Loucy (cell line): ENCODE measurements around the gene PTER.

Experiments used
- H2AFZ ChIP-seq: fragments of 200-600 bp; sonication (generic); 2 replicates; pipeline ENCODE4 v1.6.0; 2016; ENCODE audit warnings: antibody characterized with exemption, mild to moderate bottlenecking, low read length, moderate library complexity
- H3F3A ChIP-seq: fragments of 200-600 bp; 2 replicates; pipeline ENCODE4 v1.6.0; 2016; ENCODE audit warnings: antibody characterized with exemption, low read depth, mild to moderate bottlenecking
- H3K27me3 ChIP-seq: fragments of 200-600 bp; sonication (generic); 2 replicates; pipeline ENCODE4 v1.6.1; 2014; ENCODE audit warnings: low read length, mild to moderate bottlenecking; ENCODE audit not compliant: insufficient read depth, poor library complexity, severe bottlenecking
- H3K36me3 ChIP-seq: fragments of 200-600 bp; sonication (generic); 2 replicates; pipeline ENCODE4 v1.6.1; 2016; ENCODE audit warnings: low read length; ENCODE audit not compliant: insufficient read depth
- H3K4me1 ChIP-seq: fragments of 200-600 bp; sonication (generic); 2 replicates; pipeline ENCODE4 v1.5.1; 2014; ENCODE audit warnings: low read length, mild to moderate bottlenecking; ENCODE audit not compliant: insufficient read depth, poor library complexity, severe bottlenecking
- H3K4me2 ChIP-seq: fragments of 200-600 bp; sonication (generic); 2 replicates; pipeline ENCODE4 v1.6.0; 2014; ENCODE audit warnings: antibody characterized with exemption, low read length, low read depth, mild to moderate bottlenecking; ENCODE audit not compliant: poor library complexity, severe bottlenecking
- H3K4me3 ChIP-seq: fragments of 200-600 bp; sonication (generic); 2 replicates; pipeline ENCODE4 v1.5.1; 2014; ENCODE audit warnings: low read length, mild to moderate bottlenecking, mixed read lengths; ENCODE audit not compliant: poor library complexity, severe bottlenecking
- H3K79me2 ChIP-seq: fragments of 200-600 bp; sonication (generic); 2 replicates; pipeline ENCODE4 v1.6.1; 2014; ENCODE audit warnings: low read length; ENCODE audit not compliant: insufficient read depth
- H3K9ac ChIP-seq: fragments of 200-600 bp; sonication (generic); 2 replicates; pipeline ENCODE4 v1.6.0; 2014; ENCODE audit warnings: mild to moderate bottlenecking, low read depth, low read length, moderate library complexity; ENCODE audit not compliant: poor library complexity, severe bottlenecking
- H3K9me2 ChIP-seq: fragments of 200-600 bp; sonication (generic); replicated peaks from 2 replicates; pipeline ENCODE4 v1.6.1; 2016; ENCODE audit warnings: low read depth, low read length, mixed read lengths
- H3K9me3 ChIP-seq: fragments of 200-600 bp; sonication (generic); 2 replicates; pipeline ENCODE4 v1.6.1; 2014; ENCODE audit warnings: mild to moderate bottlenecking, antibody characterized with exemption, low read length, low read depth; ENCODE audit not compliant: insufficient read depth
- H4K20me1 ChIP-seq: fragments of 200-600 bp; sonication (generic); 2 replicates; pipeline ENCODE4 v1.6.0; 2014; ENCODE audit warnings: antibody characterized with exemption, low read length, mild to moderate bottlenecking; ENCODE audit not compliant: insufficient read depth, poor library complexity, severe bottlenecking
- EZH2phosphoT487 ChIP-seq: fragments of 200-600 bp; IDR thresholded peaks from 2 replicates; pipeline ENCODE4 v1.6.1; 2018; ENCODE audit warnings: antibody characterized with exemption, mild to moderate bottlenecking, moderate library complexity, borderline replicate concordance
- TF ChIP-seq, protein P1 (sequence below): fragments of 200-600 bp; sonication (generic); conservative IDR thresholded peaks from 2 replicates; pipeline ENCODE4 v1.5.1; 2014; ENCODE audit warnings: mild to moderate bottlenecking, antibody characterized with exemption, low read length

PTER gene, protein sequence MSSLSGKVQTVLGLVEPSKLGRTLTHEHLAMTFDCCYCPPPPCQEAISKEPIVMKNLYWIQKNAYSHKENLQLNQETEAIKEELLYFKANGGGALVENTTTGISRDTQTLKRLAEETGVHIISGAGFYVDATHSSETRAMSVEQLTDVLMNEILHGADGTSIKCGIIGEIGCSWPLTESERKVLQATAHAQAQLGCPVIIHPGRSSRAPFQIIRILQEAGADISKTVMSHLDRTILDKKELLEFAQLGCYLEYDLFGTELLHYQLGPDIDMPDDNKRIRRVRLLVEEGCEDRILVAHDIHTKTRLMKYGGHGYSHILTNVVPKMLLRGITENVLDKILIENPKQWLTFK

DNA sequence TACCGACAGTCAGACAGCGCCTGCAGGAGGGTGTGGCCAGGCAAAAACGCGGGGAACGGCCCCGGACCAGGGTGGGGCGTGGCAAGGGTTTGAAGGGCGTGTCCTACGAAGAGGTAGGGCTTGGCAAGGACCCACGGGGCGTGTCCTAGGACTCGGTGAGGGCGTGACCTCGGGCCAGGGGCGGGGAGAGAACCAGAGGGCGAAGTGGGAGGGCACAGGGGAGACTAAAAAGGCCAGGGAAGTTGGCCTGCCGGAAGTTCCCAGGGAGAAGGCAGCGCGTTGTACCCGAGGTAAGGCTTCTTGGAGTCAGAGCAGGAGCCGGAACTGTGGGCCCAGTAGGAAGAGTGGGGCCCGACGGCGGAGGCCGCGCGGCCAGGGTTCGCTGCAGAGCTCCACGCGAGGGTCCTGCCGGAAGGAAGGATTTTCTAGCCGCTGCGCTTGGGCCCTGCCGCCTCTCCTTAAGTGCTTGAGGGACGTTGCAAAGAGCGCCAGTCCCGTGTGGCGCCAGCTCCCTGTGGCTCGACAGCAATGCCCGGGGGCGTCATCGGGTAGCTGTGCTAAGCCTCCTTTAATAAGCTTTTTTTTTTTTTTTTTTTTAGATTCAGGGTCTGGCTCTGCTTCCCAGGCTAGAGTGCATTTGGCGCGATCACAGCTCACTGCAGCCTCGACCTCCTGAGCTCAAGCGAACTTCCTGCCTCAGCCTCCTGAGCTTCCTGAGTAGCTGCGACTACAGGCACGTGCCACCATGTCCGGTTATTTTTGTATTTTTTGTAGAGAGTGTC is at the start of gene PTER:
PTER (plus strand) TSS at position 253 of the 782 bp plus-strand sequence. CDS start 47,375 bp downstream, outside the sequence.
- Histone ChIP-seq H3K36me3 (no peaks in the 10 kb centered on the region), H3K9me3 (no peaks in the 10 kb centered on the region), H3K27me3 (no peaks in the 10 kb centered on the region), H3K4me3 (peak within 1 kb of the TSS; percentile 78), H3K79me2 (peaks cover 45% of the 10 kb centered on the region), H3K9me2 (no peaks in the 10 kb centered on the region), H3K4me1 (peaks cover 46% of the 10 kb centered on the region), H3F3A (no peaks in the 10 kb centered on the region), H2AFZ (peak within 1 kb of the TSS; percentile 92), H3K9ac (peak within 1 kb of the TSS; percentile 78), H4K20me1 (peaks cover 15% of the 10 kb centered on the region), H3K4me2 (peak within 1 kb of the TSS; percentile 98)
- TF ChIP-seq, protein P1, sequence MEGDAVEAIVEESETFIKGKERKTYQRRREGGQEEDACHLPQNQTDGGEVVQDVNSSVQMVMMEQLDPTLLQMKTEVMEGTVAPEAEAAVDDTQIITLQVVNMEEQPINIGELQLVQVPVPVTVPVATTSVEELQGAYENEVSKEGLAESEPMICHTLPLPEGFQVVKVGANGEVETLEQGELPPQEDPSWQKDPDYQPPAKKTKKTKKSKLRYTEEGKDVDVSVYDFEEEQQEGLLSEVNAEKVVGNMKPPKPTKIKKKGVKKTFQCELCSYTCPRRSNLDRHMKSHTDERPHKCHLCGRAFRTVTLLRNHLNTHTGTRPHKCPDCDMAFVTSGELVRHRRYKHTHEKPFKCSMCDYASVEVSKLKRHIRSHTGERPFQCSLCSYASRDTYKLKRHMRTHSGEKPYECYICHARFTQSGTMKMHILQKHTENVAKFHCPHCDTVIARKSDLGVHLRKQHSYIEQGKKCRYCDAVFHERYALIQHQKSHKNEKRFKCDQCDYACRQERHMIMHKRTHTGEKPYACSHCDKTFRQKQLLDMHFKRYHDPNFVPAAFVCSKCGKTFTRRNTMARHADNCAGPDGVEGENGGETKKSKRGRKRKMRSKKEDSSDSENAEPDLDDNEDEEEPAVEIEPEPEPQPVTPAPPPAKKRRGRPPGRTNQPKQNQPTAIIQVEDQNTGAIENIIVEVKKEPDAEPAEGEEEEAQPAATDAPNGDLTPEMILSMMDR, result no peak
- TF ChIP-seq EZH2phosphoT487, result no peak

DNA sequence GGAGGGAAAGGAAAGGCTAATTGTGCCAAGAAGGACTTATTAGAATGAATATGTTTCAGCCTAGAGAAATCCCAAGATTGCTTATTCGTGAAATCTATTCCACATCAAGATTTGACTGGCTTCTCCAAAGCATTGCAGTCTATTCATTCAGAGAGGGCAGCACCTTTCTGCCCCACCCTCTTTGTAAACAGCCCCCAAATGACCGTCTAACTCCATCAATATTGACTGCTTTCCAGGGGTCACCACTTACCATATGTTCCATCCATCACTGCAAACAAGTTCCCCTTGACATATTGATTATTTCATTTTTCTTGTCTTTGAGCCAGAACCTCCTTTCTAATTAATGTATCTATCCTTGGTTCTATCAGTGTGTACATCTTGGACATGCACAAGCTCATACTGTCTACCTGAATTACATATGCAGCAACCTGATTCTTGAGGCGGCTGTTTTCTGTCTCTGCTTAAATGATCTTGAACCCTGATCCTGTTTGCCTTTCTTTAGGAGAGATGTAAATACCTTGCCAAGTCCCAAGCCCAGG is 44.2 kb upstream of the PTER start:
- no peaks in the 10 kb centered on the region for H3F3A ChIP-seq
- no peak overlapping the region for H3K4me3 ChIP-seq
- no peaks in the 10 kb centered on the region for H3K27me3 ChIP-seq
- no peaks in the 10 kb centered on the region for H4K20me1 ChIP-seq
- no peaks in the 10 kb centered on the region for H3K4me1 ChIP-seq
- no peaks in the 10 kb centered on the region for H3K9me3 ChIP-seq
- no peaks in the 10 kb centered on the region for H3K9me2 ChIP-seq
- H3K4me2 ChIP-seq, result no peak overlapping the region
- H2AFZ ChIP-seq, result no peak overlapping the region
- TF ChIP-seq EZH2phosphoT487, result no peak
- TF ChIP-seq, protein P1, result no peak
- H3K36me3 ChIP-seq, result no peaks in the 10 kb centered on the region
- H3K9ac ChIP-seq, result no peak overlapping the region
- no peaks in the 10 kb centered on the region for H3K79me2 ChIP-seq

DNA sequence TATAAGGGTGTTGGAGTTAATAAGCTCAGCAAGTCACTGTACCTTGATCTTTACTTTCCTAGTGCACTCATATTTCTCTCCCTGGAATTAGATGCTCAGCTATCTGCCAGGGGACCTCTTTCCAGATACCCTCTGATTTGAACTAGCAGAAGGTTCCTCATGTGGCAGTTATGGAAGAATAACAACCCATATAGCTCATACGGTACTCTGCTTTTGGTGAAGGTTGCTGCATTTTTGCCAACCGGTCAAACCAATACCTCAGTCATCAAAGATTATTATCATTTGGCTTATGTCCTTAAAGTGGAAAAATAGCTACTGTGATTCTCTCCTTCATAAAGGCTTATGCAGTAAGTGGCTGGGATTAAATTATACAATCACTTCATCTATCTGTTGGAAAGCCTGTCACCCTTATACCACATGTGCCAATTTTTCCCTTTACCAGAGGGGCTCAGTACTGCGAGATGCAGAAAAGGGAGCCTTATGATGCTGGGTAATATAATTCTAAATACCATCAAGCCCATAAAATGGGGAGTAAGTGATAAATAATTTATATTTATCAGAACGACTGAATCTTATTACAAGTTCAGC is 43.4 kb upstream of the PTER start:
- no peak overlapping the region for H2AFZ ChIP-seq
- no peak overlapping the region for H3K4me2 ChIP-seq
- TF ChIP-seq EZH2phosphoT487, result no peak
- TF ChIP-seq, protein P1, result no peak
- no peak overlapping the region for H3K9ac ChIP-seq
- no peaks in the 10 kb centered on the region for H3K4me1 ChIP-seq
- no peaks in the 10 kb centered on the region for H4K20me1 ChIP-seq
- H3K4me3 ChIP-seq, result no peak overlapping the region
- no peaks in the 10 kb centered on the region for H3K36me3 ChIP-seq
- H3K27me3 ChIP-seq, result no peaks in the 10 kb centered on the region
- H3K9me2 ChIP-seq, result no peaks in the 10 kb centered on the region
- H3F3A ChIP-seq, result no peaks in the 10 kb centered on the region
- H3K9me3 ChIP-seq, result no peaks in the 10 kb centered on the region
- H3K79me2 ChIP-seq, result no peaks in the 10 kb centered on the region
